ENCODE data around the gene RPS4Y2.

- TF ChIP-seq CTCF (conservative IDR thresholded peaks at IDR 0.05; ENCODE audit: low read depth, low read length), result no peak
- TF ChIP-seq EZH2 (IDR thresholded peaks at IDR 0.05; ENCODE audit: borderline replicate concordance, low read depth, low read length, poor library complexity, severe bottlenecking), result no peak
Measured at GRCh38 chrY:20745060-20745459, 10.8 kb upstream of the RPS4Y2 start.
